ENCODE data around the gene RETREG3.

DNA sequence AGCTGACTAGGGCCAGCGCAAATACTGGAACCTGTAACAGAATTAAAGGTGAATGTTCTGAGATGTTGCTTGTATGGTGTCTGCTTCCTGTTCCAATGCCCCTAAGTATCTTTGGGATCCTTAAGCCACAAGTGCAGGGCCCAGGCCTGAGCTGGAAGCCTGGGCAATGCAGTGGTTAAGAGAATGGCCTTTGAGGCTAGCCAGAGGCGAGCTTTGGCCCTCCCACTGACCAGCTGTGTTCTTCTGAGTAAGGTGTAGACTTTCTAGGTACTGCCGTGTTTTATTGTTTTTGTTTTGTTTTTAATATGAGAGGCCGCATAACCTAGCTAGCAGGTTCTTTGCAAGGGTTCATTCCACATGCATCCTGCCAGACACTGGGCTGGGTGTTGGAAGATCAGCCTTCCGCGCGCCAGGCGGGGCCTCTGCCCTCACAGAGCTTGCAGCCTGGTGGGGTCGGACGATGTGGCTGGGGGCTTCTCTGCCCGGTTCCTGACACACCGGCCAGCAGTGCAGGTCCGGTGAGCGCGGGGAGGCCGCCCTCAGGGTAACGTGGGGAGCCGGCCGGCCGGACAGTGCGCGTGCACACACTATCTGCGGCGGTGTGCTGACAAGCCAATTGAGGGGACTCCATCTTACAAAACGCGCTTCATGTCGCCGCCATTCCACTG, 42.8 kb downstream of the RETREG3 start:
- TF ChIP-seq, protein P1, sequence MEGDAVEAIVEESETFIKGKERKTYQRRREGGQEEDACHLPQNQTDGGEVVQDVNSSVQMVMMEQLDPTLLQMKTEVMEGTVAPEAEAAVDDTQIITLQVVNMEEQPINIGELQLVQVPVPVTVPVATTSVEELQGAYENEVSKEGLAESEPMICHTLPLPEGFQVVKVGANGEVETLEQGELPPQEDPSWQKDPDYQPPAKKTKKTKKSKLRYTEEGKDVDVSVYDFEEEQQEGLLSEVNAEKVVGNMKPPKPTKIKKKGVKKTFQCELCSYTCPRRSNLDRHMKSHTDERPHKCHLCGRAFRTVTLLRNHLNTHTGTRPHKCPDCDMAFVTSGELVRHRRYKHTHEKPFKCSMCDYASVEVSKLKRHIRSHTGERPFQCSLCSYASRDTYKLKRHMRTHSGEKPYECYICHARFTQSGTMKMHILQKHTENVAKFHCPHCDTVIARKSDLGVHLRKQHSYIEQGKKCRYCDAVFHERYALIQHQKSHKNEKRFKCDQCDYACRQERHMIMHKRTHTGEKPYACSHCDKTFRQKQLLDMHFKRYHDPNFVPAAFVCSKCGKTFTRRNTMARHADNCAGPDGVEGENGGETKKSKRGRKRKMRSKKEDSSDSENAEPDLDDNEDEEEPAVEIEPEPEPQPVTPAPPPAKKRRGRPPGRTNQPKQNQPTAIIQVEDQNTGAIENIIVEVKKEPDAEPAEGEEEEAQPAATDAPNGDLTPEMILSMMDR (conservative IDR thresholded peaks at IDR 0.05): no peak
- peak; percentile 42; the same call in 1 of the 2 replicates for TF ChIP-seq ZFX (IDR thresholded peaks at IDR 0.05)

Measured in C4-2B (cell line).